ENCODE results near the gene ADSS1. TPM values are rescaled to one million over a fixed set of nuclear protein-coding genes. Genes with fewer than 3 reads are reported as not detected.

Gene ADSS1
- polyA plus RNA-seq, 1 of the 3 experiments (the other 2 are of a cell fraction) = 14.3 TPM

DNA sequence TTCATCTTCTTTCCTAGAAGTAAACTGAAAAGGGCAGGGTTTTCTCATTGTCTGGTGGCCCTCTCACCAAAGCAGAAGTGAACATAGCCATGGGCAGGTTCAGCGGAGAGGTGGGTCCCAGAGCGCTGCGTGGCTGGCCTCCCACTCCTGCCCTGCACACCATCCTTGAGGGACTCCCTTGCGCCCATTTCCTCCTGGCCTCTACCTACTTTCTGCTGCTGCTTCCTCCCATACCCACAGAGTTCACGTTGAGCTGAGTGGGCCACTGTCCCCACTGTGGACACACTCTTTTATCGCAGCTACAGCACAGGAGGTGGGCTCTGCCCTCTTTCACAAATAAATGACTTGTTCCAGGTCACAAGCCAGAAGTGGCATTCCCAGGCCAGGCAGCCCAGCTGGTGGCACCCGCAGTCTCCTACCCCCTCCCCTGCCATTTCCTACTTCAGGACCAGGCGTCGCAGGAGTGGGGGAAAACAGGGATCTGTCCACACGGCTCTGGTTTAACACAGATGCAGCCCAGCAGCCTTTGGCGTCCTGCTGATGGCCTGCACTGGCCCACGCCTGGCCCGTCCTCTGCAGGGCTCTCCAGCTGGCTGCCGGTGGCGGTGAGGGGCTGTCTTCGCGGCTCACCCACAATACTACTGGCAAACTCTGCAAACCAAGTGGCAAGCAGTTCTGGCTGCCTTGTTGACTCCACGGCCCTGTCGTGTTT, 33.8 kb downstream of the ADSS1 start:
- no peaks in the 10 kb centered on the region for H3K9me3 ChIP-seq
- H3K27ac ChIP-seq (ENCODE audit: low read depth in 2 of 2, low read length in 1 of 2) = no peak overlapping the region
- H3F3A ChIP-seq (replicated peaks; ENCODE audit: insufficient read depth) = no peaks in the 10 kb centered on the region
- no peak overlapping the region for H3K9ac ChIP-seq
- no peak overlapping the region for H2AFZ ChIP-seq (ENCODE audit: low read depth)
- H3K4me3 ChIP-seq (ENCODE audit: low read depth in 2 of 2, low read length in 1 of 2) = no peak overlapping the region
- H3K4me2 ChIP-seq = no peak overlapping the region
- 91% methylated on average over 12 of the region's 19 CpGs for WGBS (ENCODE audit: low lambda C conversion rate)
- DNase-seq = no peak
- TF ChIP-seq, protein P1, sequence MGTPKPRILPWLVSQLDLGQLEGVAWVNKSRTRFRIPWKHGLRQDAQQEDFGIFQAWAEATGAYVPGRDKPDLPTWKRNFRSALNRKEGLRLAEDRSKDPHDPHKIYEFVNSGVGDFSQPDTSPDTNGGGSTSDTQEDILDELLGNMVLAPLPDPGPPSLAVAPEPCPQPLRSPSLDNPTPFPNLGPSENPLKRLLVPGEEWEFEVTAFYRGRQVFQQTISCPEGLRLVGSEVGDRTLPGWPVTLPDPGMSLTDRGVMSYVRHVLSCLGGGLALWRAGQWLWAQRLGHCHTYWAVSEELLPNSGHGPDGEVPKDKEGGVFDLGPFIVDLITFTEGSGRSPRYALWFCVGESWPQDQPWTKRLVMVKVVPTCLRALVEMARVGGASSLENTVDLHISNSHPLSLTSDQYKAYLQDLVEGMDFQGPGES (IDR thresholded peaks at IDR 0.05; ENCODE audit: low read depth, low read length) = no peak
- TF ChIP-seq NFIC (IDR thresholded peaks at IDR 0.05; ENCODE audit: borderline replicate concordance) (no peak), EP300 (IDR thresholded peaks at IDR 0.05; ENCODE audit: borderline replicate concordance in 1 of 2, low read depth in 1 of 2, low read length in 1 of 2) (no peak), GATA2 (CRISPR knock-in tag; IDR thresholded peaks at IDR 0.05) (no peak), USF2 (IDR thresholded peaks at IDR 0.05; ENCODE audit: borderline replicate concordance, low read depth, low read length) (no peak), JUND (IDR thresholded peaks at IDR 0.05) (no peak), EZH2phosphoT487 (IDR thresholded peaks at IDR 0.05; ENCODE audit: borderline replicate concordance, low read depth) (no peak), NRF1 (IDR thresholded peaks at IDR 0.05; ENCODE audit: low read depth, low read length) (no peak), TEAD4 (IDR thresholded peaks at IDR 0.05; ENCODE audit: borderline replicate concordance, insufficient read depth) (no peak), MAX (IDR thresholded peaks at IDR 0.05; ENCODE audit: low read depth) (no peak), FOSL2 (IDR thresholded peaks at IDR 0.05; ENCODE audit: borderline replicate concordance, low read depth) (no peak), ZBTB33 (IDR thresholded peaks at IDR 0.05; ENCODE audit: borderline replicate concordance, low read depth) (no peak), RXRA (IDR thresholded peaks at IDR 0.05; ENCODE audit: borderline replicate concordance, low read depth) (no peak), FOXM1 (IDR thresholded peaks at IDR 0.05; ENCODE audit: low read depth) (no peak)
- TF ChIP-seq, protein P2, sequence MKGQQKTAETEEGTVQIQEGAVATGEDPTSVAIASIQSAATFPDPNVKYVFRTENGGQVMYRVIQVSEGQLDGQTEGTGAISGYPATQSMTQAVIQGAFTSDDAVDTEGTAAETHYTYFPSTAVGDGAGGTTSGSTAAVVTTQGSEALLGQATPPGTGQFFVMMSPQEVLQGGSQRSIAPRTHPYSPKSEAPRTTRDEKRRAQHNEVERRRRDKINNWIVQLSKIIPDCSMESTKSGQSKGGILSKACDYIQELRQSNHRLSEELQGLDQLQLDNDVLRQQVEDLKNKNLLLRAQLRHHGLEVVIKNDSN (IDR thresholded peaks at IDR 0.05; ENCODE audit: borderline replicate concordance, low read depth) = no peak
- TF ChIP-seq, protein P3, sequence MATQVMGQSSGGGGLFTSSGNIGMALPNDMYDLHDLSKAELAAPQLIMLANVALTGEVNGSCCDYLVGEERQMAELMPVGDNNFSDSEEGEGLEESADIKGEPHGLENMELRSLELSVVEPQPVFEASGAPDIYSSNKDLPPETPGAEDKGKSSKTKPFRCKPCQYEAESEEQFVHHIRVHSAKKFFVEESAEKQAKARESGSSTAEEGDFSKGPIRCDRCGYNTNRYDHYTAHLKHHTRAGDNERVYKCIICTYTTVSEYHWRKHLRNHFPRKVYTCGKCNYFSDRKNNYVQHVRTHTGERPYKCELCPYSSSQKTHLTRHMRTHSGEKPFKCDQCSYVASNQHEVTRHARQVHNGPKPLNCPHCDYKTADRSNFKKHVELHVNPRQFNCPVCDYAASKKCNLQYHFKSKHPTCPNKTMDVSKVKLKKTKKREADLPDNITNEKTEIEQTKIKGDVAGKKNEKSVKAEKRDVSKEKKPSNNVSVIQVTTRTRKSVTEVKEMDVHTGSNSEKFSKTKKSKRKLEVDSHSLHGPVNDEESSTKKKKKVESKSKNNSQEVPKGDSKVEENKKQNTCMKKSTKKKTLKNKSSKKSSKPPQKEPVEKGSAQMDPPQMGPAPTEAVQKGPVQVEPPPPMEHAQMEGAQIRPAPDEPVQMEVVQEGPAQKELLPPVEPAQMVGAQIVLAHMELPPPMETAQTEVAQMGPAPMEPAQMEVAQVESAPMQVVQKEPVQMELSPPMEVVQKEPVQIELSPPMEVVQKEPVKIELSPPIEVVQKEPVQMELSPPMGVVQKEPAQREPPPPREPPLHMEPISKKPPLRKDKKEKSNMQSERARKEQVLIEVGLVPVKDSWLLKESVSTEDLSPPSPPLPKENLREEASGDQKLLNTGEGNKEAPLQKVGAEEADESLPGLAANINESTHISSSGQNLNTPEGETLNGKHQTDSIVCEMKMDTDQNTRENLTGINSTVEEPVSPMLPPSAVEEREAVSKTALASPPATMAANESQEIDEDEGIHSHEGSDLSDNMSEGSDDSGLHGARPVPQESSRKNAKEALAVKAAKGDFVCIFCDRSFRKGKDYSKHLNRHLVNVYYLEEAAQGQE (IDR thresholded peaks at IDR 0.05; ENCODE audit: low read depth, low read length) = no peak
- no peaks in the 10 kb centered on the region for H3K9me2 ChIP-seq
- peaks cover 31% of the 10 kb centered on the region for H4K20me1 ChIP-seq (ENCODE audit: insufficient read depth)
- peaks cover 8 to 12% of the 10 kb centered on the region in 2 experiments; a peak in 3 of 4 replicates for H3K4me1 ChIP-seq (ENCODE audit: control insufficient read depth in 1 of 2, insufficient read depth in 2 of 2, low read depth in 1 of 2, low read length in 1 of 2)
- H3K27me3 ChIP-seq (ENCODE audit: insufficient read depth) = no peaks in the 10 kb centered on the region
- H3K36me3 ChIP-seq (replicated peaks in 1 of 2; ENCODE audit: control insufficient read depth in 1 of 2, insufficient read depth in 2 of 2, low read length in 1 of 2) = peaks cover 8 to 39% of the 10 kb centered on the region in 2 experiments
- ChIA-PET CTCF (interaction anchor here (1.2 to 4.3 kb wide), 3 partner anchors 11 to 68 kb away, joined by 4 to 26 read pairs (median 5); partner anchors contain the start of gene ZBTB42), POLR2A (no interaction called here)
- H3K79me2 ChIP-seq (ENCODE audit: insufficient read depth) = peaks cover 50% of the 10 kb centered on the region

Measured in SK-N-SH (cell line).